ENCODE measurements around the gene THAP3.

THAP3 gene

GRCh38 chr1:6624710-6625583, at the start of gene THAP3:
Gene THAP3 (plus strand): TSS chr1:6624868. CDS start chr1:6625219, 351 bp downstream.
- DNase-seq = peak; percentile 93

- DNase-seq = no peak
Measured at GRCh38 chr1:6577831-6578525, 46.7 kb upstream of the THAP3 start.

- DNase-seq = no peak
Measured at GRCh38 chr1:6578624-6579373, 45.9 kb upstream of the THAP3 start.

DNA sequence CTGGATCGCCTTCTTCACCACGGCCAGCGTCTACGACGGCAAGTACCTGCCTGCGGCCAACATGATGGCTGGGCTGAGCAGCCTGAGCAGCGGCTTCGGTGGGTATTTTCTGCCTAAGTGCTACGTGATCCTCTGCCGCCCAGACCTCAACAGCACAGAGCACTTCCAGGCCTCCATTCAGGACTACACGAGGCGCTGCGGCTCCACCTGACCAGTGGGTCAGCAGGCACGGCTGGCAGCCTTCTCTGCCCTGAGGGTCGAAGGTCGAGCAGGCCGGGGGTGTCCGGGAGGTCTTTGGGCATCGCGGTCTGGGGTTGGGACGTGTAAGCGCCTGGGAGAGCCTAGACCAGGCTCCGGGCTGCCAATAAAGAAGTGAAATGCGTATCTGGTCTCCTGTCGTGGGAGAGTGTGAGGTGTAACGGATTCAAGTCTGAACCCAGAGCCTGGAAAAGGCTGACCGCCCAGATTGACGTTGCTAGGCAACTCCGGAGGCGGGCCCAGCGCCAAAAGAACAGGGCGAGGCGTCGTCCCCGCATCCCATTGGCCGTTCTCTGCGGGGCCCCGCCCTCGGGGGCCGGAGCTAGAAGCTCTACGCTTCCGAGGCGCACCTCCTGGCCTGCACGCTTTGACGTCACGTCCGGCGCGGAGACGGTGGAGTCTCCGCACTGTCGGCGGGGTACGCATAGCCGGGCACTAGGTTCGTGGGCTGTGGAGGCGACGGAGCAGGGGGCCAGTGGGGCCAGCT, 45.1 kb upstream of the THAP3 start, which contains the start of gene ZBTB48:
Gene ZBTB48, plus strand, starts transcription at position 621 of the 745 bp plus-strand sequence. CDS start 616 bp downstream, outside the sequence.
- peak; percentile 99 for DNase-seq

DNA sequence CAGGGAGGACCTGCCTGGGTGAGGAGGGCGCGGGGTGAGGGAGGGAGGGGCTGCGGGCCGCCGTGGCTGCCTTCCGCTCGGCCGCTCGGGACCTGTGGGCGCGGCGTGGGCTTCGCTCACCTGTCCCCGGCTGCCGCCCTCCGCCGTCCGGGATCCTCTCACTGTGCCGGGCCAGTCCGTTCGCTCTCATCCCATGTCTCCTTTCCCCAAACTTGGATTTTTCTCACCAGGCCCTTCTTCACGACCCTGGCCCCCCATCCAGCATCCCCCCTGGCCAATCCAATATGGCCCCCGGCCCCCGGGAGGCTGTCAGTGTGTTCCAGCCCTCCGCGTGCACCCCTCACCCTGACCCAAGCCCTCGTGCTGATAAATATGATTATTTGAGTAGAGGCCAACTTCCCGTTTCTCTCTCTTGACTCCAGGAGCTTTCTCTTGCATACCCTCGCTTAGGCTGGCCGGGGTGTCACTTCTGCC, 44.5 kb upstream of the THAP3 start:
- DNase-seq = no peak

DNA sequence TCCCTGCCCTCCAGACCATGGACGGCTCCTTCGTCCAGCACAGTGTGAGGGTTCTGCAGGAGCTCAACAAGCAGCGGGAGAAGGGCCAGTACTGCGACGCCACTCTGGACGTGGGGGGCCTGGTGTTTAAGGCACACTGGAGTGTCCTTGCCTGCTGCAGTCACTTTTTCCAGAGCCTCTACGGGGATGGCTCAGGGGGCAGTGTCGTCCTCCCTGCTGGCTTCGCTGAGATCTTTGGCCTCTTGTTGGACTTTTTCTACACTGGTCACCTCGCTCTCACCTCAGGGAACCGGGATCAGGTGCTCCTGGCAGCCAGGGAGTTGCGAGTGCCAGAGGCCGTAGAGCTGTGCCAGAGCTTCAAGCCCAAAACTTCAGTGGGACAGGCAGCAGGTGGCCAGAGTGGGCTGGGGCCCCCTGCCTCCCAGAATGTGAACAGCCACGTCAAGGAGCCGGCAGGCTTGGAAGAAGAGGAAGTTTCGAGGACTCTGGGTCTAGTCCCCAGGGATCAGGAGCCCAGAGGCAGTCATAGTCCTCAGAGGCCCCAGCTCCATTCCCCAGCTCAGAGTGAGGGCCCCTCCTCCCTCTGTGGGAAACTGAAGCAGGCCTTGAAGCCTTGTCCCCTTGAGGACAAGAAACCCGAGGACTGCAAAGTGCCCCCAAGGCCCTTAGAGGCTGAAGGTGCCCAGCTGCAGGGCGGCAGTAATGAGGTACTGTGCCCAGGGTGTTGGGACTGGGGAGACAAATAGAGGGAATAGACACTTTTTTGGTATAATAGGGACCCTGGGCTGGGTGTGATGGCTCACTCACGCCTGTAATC, 43.9 kb upstream of the THAP3 start:
- DNase-seq = no peak

GRCh38 chr1:6581561-6582305, 42.9 kb upstream of the THAP3 start:
- DNase-seq = peak; percentile 89

GRCh38 chr1:6582370-6582769, 42.3 kb upstream of the THAP3 start:
- no peak for DNase-seq

DNA sequence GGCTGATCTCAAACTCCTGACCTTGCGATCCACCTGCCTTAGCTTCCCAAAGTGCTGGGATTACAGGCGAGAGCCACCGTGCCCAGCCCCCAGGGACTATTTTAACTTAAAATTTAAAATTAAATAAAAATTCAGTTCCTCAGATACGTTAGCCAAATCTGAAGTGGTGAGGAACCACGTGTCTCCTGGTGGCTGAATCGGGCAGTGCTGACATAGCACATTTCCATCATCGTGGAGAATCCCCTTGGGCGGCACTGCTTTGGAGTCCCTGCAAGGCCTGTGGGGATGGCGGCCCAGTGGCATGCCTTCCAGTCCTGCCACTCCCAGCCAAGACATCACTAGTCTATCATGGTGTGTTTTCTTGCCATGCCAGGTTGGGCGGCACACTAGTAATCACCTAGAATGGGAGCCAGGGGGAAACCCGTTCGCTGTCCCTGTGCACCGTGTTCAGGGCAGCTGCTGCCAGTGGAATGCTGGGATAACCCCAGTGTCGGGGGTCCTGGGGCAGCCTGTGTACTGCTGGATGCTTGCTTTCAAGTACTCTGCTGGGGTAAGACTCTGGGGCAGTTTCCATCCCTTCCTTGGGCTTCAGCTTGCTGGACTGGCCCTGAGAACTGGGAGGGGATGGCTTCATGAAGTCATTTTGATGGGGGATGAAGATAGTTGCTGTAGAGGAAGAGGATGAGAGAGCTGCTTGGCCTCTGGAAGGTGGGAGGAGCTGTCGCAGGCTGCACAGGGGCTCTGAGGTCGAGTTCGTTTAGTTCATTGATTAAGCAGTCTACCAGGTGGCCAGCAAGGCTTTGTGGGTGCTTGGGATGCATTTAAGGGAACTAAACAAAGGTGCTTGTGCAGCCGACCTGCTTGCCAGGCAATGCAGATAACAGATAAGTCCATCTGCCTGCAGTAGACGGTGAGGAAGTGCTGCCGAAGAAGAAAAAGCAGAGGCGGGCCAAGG, 40.3 kb upstream of the THAP3 start:
- no peak for DNase-seq

- DNase-seq = no peak
Measured at GRCh38 chr1:6585081-6585722, 39.5 kb upstream of the THAP3 start.

GRCh38 chr1:6585841-6586240, 38.8 kb upstream of the THAP3 start:
- DNase-seq = no peak

DNA sequence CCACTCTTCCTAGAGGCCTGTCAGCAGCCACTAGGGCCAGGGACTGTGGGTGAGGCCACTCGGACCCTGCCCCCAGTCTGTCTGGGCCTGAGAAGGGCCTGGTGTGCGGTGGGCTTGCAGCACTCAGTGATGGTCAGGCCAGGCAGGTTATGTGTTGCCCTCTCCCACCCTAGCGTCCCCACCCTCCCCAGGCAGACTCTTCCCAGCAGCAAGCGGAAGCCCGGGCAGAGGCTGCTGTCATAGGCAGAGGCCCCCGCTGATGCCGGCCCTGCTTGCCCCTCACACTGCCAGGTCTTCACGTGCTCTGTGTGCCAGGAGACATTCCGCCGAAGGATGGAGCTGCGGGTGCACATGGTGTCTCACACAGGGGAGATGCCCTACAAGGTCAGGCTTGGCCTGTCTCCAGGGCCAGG, 38.3 kb upstream of the THAP3 start:
- DNase-seq = no peak

- DNase-seq = peak; percentile 93
Measured at GRCh38 chr1:6587261-6588005, 37.2 kb upstream of the THAP3 start.

- DNase-seq = no peak
Measured at GRCh38 chr1:6588128-6588892, 36.4 kb upstream of the THAP3 start.

- no peak for DNase-seq
Measured at GRCh38 chr1:6588893-6589520, 35.7 kb upstream of the THAP3 start.

DNA sequence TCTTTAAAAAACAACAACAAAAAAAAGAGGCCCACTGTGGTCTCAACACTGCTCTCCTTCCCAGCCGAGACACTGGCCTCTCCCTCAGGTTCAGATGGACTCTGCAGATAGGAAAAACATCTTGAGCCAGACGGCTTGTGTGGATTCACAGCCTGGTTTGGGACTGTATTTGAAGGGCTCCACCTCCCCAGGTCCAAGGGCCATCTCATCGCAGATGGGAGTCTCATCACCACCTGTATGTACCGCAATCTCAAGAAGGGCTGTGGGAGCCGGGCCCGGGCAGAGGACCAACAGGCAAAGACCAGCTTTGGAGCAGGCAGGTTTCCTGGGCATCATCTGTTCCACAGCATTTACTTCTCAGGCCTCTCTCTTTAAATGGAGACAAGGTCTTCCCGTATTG, 34.6 kb upstream of the THAP3 start:
- DNase-seq = no peak

DNA sequence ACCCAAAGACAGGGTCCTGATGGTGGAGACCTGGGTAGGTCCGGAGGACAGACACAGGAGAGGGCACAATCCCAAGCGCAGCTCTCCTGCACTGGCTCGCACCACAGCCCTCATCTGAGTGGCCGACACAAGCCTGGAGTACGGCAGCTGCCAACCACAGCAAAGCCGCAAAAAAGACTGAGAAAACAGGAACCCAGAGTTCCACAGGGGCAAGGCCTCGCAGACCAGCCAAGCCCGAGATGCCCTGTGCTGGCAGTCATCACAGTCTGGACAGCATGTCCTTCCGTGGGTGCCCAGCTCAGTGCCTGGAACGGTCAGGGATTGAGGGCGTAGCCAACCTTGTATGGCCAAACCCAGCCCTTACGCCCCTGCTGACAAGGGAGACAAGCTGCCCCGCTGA, 33.4 kb upstream of the THAP3 start:
- DNase-seq = no peak
